Sciatic nerve (tissue), 2 donors: ENCODE results near the gene THEMIS. TPM values are rescaled to one million over a fixed set of nuclear protein-coding genes. Genes with fewer than 3 reads are reported as not detected.
"Not testable (repeated sequence)": the region's sequence is repeated elsewhere in the genome, so short reads cannot be mapped to it uniquely, and the experiment has no call there.

ENCODE experiments used
- ATAC-seq: fragments of 200-7000 bp; cut with Tn5 transposase; one replicate; pipeline ENCODE4 v1.9.1; 2020; ENCODE audit warnings: mild to moderate bottlenecking, moderate library complexity
- DNase-seq: peaks from one replicate; pipeline ENCODE4 v3.0.0-alpha.2; 2020; ENCODE audit warnings: low spot score
- intact Hi-C: fragments of 100-400 bp; cut with DNase I; formaldehyde crosslinking; loops from one replicate; pipeline ENCODE4 v1.14.2; 2022
- total RNA-seq: library from RNA; stranded (reverse); fragmentation: NEBNext Ultra II Directional; extraction: Animal tissue kit (Norgen Biotek cat#: 25700); gene quantifications from one replicate; pipeline ENCODE4 v1.2.1, GENCODE V29; 2021
- donor health status: DM: no; HTN: no; CAD: no.
- donor health status: DM: no; HTN: no; CAD: no.

Gene THEMIS, protein sequence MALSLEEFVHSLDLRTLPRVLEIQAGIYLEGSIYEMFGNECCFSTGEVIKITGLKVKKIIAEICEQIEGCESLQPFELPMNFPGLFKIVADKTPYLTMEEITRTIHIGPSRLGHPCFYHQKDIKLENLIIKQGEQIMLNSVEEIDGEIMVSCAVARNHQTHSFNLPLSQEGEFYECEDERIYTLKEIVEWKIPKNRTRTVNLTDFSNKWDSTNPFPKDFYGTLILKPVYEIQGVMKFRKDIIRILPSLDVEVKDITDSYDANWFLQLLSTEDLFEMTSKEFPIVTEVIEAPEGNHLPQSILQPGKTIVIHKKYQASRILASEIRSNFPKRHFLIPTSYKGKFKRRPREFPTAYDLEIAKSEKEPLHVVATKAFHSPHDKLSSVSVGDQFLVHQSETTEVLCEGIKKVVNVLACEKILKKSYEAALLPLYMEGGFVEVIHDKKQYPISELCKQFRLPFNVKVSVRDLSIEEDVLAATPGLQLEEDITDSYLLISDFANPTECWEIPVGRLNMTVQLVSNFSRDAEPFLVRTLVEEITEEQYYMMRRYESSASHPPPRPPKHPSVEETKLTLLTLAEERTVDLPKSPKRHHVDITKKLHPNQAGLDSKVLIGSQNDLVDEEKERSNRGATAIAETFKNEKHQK
- 1.3 TPM for total RNA-seq

GRCh38 chr6:127900935-127901334 lies at the start of gene THEMIS:
TSS of gene THEMIS (minus strand) at chr6:127901058. CDS start at chr6:127900932, 126 bp downstream.
- ATAC-seq (no peak), DNase-seq (no peak)
- intact Hi-C loops: no loop called here

DNA sequence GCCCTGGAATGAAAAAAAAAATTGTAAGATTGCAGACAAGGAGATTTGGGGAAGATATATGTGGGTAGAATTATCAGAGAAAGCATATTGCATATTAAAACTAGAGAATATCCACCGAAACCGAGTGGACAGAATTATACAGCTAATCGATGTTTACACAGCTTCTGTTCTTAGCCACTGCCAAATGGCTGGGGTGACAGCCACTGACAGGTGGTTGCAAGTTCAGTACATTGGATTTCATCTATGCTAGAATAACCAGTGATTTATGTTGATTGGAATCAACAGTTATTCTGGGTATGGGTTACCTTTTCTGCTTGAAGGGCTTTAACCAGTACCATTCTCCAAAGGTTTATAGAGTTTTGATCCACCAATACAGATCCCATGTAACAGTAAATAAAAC lies 48.4 kb upstream of the THEMIS start:
- DNase-seq: no peak
- intact Hi-C loops: no loop called here

GRCh38 chr6:127946388-127946787 lies 45.5 kb upstream of the THEMIS start:
- DNase-seq (no peak), ATAC-seq (no peak)
- intact Hi-C loops: no loop called here

More for the DNA sequence above, 48.4 kb upstream of the THEMIS start:
- ATAC-seq: no peak

- no peak for DNase-seq
- ATAC-seq: no peak
- intact Hi-C loops: no loop called here
These were observed 44.7 kb upstream of the THEMIS start for GRCh38 chr6:127945434-127946097.

DNA sequence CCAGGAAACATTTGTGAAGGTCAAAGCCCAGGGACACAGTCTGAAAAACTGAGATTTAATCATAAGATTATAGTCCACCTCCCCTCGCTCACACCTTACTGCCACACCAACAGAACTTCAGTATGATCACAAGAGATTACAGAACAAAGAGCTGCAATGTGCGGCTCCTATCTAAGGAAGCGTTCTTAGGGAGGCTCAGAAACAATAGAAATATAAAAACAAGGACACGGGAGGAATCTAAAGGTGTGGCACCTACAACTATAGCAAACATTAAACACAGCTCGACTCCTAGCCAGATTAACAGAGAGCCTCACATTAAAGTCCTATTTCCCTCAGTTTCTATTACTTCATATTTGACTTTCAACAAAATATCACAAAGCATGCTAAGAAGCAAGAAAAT lies 40.4 kb upstream of the THEMIS start:
- ATAC-seq: no peak
- DNase-seq: no peak
- intact Hi-C loops: no loop called here

- intact Hi-C loops: no loop called here
- ATAC-seq (no peak), DNase-seq (no peak)
These were observed 38.7 kb upstream of the THEMIS start for GRCh38 chr6:127939442-127940066.

GRCh38 chr6:127938701-127939100 lies 37.8 kb upstream of the THEMIS start:
- ATAC-seq (no peak), DNase-seq (no peak)
- intact Hi-C loops: no loop called here

GRCh38 chr6:127937747-127938146 lies 36.9 kb upstream of the THEMIS start:
- ATAC-seq (no peak), DNase-seq (no peak)
- intact Hi-C loops: no loop called here

- no peak for ATAC-seq
- no peak for DNase-seq
- intact Hi-C loops: no loop called here
These were observed 36.2 kb upstream of the THEMIS start for GRCh38 chr6:127937102-127937501.

DNA sequence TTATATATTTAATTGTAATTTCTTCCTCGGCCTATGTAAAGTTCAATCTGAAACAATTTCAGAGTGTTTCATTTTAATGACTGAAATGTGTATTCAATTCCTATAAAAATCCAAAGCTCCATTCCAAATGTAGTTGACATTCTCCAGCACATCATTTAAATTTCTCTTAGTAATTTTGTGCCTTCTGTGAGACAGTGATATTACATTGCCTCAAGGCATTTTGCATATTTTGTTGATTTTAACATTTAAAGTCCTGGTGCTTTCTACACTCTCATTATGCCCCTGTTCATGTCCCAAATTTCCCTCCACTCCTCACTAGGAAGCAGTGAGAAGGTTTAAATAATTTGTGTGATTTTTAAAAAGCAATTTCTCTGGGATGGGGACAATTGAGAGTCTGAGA lies 34.1 kb upstream of the THEMIS start:
- no peak for ATAC-seq
- intact Hi-C loops: no loop called here
- no peak for DNase-seq

- DNase-seq (no peak), ATAC-seq (no peak)
- intact Hi-C loops: no loop called here
These were observed 33.3 kb upstream of the THEMIS start for GRCh38 chr6:127933852-127934840.

- intact Hi-C loops: no loop called here
- ATAC-seq: no peak
- DNase-seq: no peak
These were observed 32.3 kb upstream of the THEMIS start for GRCh38 chr6:127933137-127933536.

DNA sequence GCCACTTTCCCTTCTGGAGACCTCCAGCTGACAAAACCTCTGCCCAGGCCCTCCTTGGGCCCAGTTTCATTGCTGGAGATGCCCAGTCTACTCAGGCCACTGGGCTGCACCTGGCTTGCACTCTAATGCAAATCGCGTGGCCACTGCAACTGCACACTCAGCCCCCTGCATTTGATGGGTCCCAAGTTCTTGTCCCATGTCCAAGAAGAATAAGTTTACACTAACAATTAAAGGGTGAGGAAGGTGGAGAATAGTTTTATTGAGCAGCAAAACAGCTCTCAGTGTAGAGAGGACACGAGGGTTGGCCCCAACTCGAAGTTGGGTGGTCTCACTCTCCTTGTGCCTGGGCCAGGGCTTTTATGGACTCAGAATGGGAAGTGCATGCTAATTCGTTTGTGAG lies 31.9 kb upstream of the THEMIS start:
- DNase-seq: no peak
- intact Hi-C loops: no loop called here
- no peak for ATAC-seq

- intact Hi-C loops, ATAC-seq, DNase-seq: not testable (repeated sequence)
These were observed 25.6 kb upstream of the THEMIS start for GRCh38 chr6:127926441-127926840.

DNA sequence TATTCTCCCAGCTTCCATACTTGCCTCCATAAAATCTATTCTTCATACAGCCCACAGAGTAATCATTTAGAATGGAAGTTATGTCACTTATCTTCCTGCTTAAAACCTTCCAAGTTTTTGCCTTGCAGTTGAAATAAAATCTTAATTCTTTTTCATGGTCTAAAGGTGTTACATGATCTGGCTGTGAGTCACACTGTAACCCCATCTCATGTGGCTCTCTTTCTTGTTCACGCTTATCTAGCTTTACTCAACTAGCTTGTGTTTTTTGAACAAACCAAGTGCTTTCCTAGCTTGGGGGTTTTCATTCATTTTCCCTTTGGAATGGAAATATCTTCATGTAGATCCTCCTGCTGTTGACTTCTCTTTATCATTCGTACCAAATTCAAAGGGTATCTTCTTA lies 23.6 kb upstream of the THEMIS start:
- ATAC-seq: no peak

DNA sequence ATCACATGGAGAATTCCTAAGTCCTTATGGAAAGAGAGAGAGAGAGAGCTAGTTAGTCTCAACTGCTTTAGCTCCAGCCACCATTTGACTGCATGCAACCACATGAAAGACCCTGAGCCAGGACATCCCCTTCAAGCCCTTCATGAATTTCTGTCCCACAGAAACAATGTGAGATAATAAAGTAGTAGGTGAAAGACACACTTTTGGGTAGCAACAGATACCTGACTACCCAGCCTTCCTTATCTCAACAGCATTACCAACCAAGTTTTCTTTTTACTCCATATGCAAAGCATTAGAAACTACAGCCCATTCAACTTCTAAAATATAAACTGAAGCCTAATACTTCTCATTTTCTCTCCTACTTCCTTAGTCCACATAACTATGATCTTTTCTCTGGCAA lies 23.2 kb upstream of the THEMIS start:
- no peak for DNase-seq
- intact Hi-C loops: no loop called here
- ATAC-seq: no peak

More for the DNA sequence above, 23.6 kb upstream of the THEMIS start:
- no peak for DNase-seq
- intact Hi-C loops: no loop called here

GRCh38 chr6:127923135-127923534 lies 22.3 kb upstream of the THEMIS start:
- DNase-seq (no peak), ATAC-seq (no peak)
- intact Hi-C loops: no loop called here

- ATAC-seq (no peak), DNase-seq (no peak)
- intact Hi-C loops: no loop called here
These were observed 21.1 kb upstream of the THEMIS start for GRCh38 chr6:127921982-127922381.

- ATAC-seq: no peak
- DNase-seq: no peak
- intact Hi-C loops: no loop called here
These were observed 19.9 kb upstream of the THEMIS start for GRCh38 chr6:127920804-127921203.
